Right hindlimb (tissue), 1 donor: ENCODE measurements around the gene RSPRY1.
"Not testable (repeated sequence)": the region's sequence is repeated elsewhere in the genome, so short reads cannot be mapped to it uniquely, and the experiment has no call there.

Experiments used
- DNase-seq: peaks from one replicate; pipeline ENCODE4 v3.0.0-alpha.2; 2018

The RSPRY1 gene

GRCh38 chr16:57257455-57258070 is 71.4 kb downstream of the RSPRY1 start:
- DNase-seq = no peak

GRCh38 chr16:57258226-57258909 is 72.2 kb downstream of the RSPRY1 start:
- DNase-seq = no peak

- no peak for DNase-seq
These were observed 72.9 kb downstream of the RSPRY1 start for GRCh38 chr16:57258910-57259475.

- no peak for DNase-seq
These were observed 74.3 kb downstream of the RSPRY1 start for GRCh38 chr16:57260294-57260929.

- DNase-seq = no peak
These were observed 75.7 kb downstream of the RSPRY1 start for GRCh38 chr16:57261806-57262205.

- no peak for DNase-seq
These were observed 76.9 kb downstream of the RSPRY1 start for GRCh38 chr16:57262841-57263540.

GRCh38 chr16:57263541-57264351 is 77.6 kb downstream of the RSPRY1 start:
- no peak for DNase-seq

- no peak for DNase-seq
These were observed 78.3 kb downstream of the RSPRY1 start for GRCh38 chr16:57264381-57264780.

- no peak for DNase-seq
These were observed 78.8 kb downstream of the RSPRY1 start for GRCh38 chr16:57264950-57265371.

GRCh38 chr16:57265850-57266530 is 79.9 kb downstream of the RSPRY1 start:
- DNase-seq = no peak

- no peak for DNase-seq
These were observed 80.6 kb downstream of the RSPRY1 start for GRCh38 chr16:57266531-57267260.

GRCh38 chr16:57267343-57267742 is 81.2 kb downstream of the RSPRY1 start:
- DNase-seq = not testable (repeated sequence)

GRCh38 chr16:57268804-57269800 is 83.0 kb downstream of the RSPRY1 start:
- DNase-seq = no peak

- DNase-seq = no peak
These were observed 84.3 kb downstream of the RSPRY1 start for GRCh38 chr16:57270221-57271062.

GRCh38 chr16:57271063-57271345 is 84.9 kb downstream of the RSPRY1 start:
- no peak for DNase-seq

- no peak for DNase-seq
These were observed 85.9 kb downstream of the RSPRY1 start for GRCh38 chr16:57271867-57272495.

- DNase-seq = no peak
These were observed 87.2 kb downstream of the RSPRY1 start for GRCh38 chr16:57273359-57273758.

- DNase-seq = no peak
These were observed 87.7 kb downstream of the RSPRY1 start for GRCh38 chr16:57273826-57274225.
